Activated CD4-positive, alpha-beta T cell treated with anti-CD3 and anti-CD28 coated beads, Interleukin-2, amount 50 U/mL, for 48 hours (primary cell): ENCODE measurements around the gene CRB2.

ENCODE experiments used
- DNase-seq, 2 experiments: peaks; one replicate each; pipeline ENCODE4 v3.0.0-alpha.2; 2020

Gene CRB2

GRCh38 chr9:123355761-123356431 lies at the start of gene CRB2:
Gene CRB2 (plus strand): TSS chr9:123356197. CDS start chr9:123356261, 64 bp downstream.
- no peak for DNase-seq

- no peak for DNase-seq
Measured at GRCh38 chr9:123309611-123310010, 46.4 kb upstream of the CRB2 start.

GRCh38 chr9:123310551-123311249 lies 45.3 kb upstream of the CRB2 start:
- DNase-seq = no peak

GRCh38 chr9:123311250-123311752 lies 44.7 kb upstream of the CRB2 start:
- DNase-seq = no peak

- no peak for DNase-seq
Measured at GRCh38 chr9:123312306-123312877, 43.6 kb upstream of the CRB2 start.

GRCh38 chr9:123314617-123315016 lies 41.4 kb upstream of the CRB2 start:
- no peak for DNase-seq

GRCh38 chr9:123315635-123316034 lies 40.4 kb upstream of the CRB2 start:
- no peak for DNase-seq

- no peak for DNase-seq
Measured at GRCh38 chr9:123316053-123316718, 39.8 kb upstream of the CRB2 start.

- DNase-seq = peak in 1 of 2 experiments; percentile 32
Measured at GRCh38 chr9:123318202-123318601, 37.8 kb upstream of the CRB2 start.

GRCh38 chr9:123318961-123319421 lies 37.0 kb upstream of the CRB2 start:
- no peak for DNase-seq

GRCh38 chr9:123319541-123320339 lies 36.3 kb upstream of the CRB2 start:
- no peak for DNase-seq

- DNase-seq = no peak
Measured at GRCh38 chr9:123320814-123321213, 35.2 kb upstream of the CRB2 start.

- no peak for DNase-seq
Measured at GRCh38 chr9:123321616-123322272, 34.3 kb upstream of the CRB2 start.

GRCh38 chr9:123322273-123323195 lies 33.5 kb upstream of the CRB2 start:
- peak; percentile 58 to 66 for DNase-seq

GRCh38 chr9:123323196-123324013 lies 32.6 kb upstream of the CRB2 start:
- no peak for DNase-seq

- no peak for DNase-seq
Measured at GRCh38 chr9:123324767-123325183, 31.2 kb upstream of the CRB2 start.

GRCh38 chr9:123326187-123326586 lies 29.8 kb upstream of the CRB2 start:
- no peak for DNase-seq

- DNase-seq = no peak
Measured at GRCh38 chr9:123326662-123327093, 29.3 kb upstream of the CRB2 start.

- no peak for DNase-seq
Measured at GRCh38 chr9:123327697-123328100, 28.3 kb upstream of the CRB2 start.
